Ishikawa (cell line): ENCODE data around the gene GALNT5.

Experiments
- CEBPB ChIP-seq: IDR thresholded peaks from 2 replicates; pipeline ENCODE4 v1.6.1; 2012
- CREB1 ChIP-seq: IDR thresholded peaks from 2 replicates; pipeline ENCODE4 v1.6.1; 2012; ENCODE audit warnings: low read depth
- EGR1 ChIP-seq: IDR thresholded peaks from 2 replicates; pipeline ENCODE4 v1.6.1; 2012
- EP300 ChIP-seq: IDR thresholded peaks from 2 replicates; pipeline ENCODE4 v1.6.1; 2012; ENCODE audit warnings: borderline replicate concordance
- FOXM1 ChIP-seq: IDR thresholded peaks from 2 replicates; pipeline ENCODE4 v1.6.1; 2012; ENCODE audit warnings: low read depth, borderline replicate concordance
- NFIC ChIP-seq: IDR thresholded peaks from 2 replicates; pipeline ENCODE4 v1.6.1; 2012
- RAD21 ChIP-seq: IDR thresholded peaks from 2 replicates; pipeline ENCODE4 v1.6.1; 2012; ENCODE audit warnings: low read depth
- TAF1 ChIP-seq: IDR thresholded peaks from 2 replicates; pipeline ENCODE4 v1.6.1; 2012; ENCODE audit warnings: low read depth, mild to moderate bottlenecking
- TCF12 ChIP-seq: IDR thresholded peaks from 2 replicates; pipeline ENCODE4 v1.6.1; 2012; ENCODE audit warnings: low read depth
- TEAD4 ChIP-seq: IDR thresholded peaks from 2 replicates; pipeline ENCODE4 v1.6.1; 2012
- YY1 ChIP-seq: IDR thresholded peaks from 2 replicates; pipeline ENCODE4 v1.6.1; 2012; ENCODE audit warnings: low read depth
- ZBTB7A ChIP-seq: IDR thresholded peaks from 2 replicates; pipeline ENCODE4 v1.6.1; 2012; ENCODE audit warnings: low read depth
- TF ChIP-seq, protein P1 (sequence below): IDR thresholded peaks from 2 replicates; pipeline ENCODE4 v1.6.1; 2012
- TF ChIP-seq, protein P2 (sequence below): IDR thresholded peaks from 2 replicates; pipeline ENCODE4 v1.6.1; 2012; ENCODE audit warnings: low read depth, mild to moderate bottlenecking
- TF ChIP-seq, protein P3 (sequence below): IDR thresholded peaks from 2 replicates; pipeline ENCODE4 v1.6.1; 2012

The GALNT5 gene

DNA sequence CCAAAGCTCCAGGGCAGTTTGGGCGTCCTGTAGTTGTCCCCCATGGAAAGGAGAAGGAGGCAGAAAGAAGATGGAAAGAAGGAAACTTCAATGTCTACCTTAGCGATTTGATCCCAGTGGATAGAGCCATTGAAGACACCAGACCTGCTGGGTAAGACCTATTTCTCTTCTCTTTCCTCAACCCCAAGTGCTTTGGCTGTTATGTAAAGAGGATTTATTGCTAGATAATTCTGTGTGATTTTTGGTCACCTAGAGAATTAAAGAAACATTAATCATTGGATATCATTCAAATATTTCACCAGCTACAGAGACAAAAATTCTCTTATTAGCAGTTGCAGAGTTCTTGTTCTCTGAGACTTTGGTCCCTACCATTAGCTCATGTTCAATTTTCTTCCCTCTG is 1.9 kb downstream of the GALNT5 start:
- TF ChIP-seq NFIC = no peak
- TF ChIP-seq, protein P1, sequence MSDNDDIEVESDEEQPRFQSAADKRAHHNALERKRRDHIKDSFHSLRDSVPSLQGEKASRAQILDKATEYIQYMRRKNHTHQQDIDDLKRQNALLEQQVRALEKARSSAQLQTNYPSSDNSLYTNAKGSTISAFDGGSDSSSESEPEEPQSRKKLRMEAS = no peak
- TF ChIP-seq FOXM1 = no peak
- TF ChIP-seq TEAD4 = no peak
- TF ChIP-seq, protein P2, sequence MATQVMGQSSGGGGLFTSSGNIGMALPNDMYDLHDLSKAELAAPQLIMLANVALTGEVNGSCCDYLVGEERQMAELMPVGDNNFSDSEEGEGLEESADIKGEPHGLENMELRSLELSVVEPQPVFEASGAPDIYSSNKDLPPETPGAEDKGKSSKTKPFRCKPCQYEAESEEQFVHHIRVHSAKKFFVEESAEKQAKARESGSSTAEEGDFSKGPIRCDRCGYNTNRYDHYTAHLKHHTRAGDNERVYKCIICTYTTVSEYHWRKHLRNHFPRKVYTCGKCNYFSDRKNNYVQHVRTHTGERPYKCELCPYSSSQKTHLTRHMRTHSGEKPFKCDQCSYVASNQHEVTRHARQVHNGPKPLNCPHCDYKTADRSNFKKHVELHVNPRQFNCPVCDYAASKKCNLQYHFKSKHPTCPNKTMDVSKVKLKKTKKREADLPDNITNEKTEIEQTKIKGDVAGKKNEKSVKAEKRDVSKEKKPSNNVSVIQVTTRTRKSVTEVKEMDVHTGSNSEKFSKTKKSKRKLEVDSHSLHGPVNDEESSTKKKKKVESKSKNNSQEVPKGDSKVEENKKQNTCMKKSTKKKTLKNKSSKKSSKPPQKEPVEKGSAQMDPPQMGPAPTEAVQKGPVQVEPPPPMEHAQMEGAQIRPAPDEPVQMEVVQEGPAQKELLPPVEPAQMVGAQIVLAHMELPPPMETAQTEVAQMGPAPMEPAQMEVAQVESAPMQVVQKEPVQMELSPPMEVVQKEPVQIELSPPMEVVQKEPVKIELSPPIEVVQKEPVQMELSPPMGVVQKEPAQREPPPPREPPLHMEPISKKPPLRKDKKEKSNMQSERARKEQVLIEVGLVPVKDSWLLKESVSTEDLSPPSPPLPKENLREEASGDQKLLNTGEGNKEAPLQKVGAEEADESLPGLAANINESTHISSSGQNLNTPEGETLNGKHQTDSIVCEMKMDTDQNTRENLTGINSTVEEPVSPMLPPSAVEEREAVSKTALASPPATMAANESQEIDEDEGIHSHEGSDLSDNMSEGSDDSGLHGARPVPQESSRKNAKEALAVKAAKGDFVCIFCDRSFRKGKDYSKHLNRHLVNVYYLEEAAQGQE = no peak
- no peak for TF ChIP-seq EP300
- TF ChIP-seq YY1 = no peak
- TF ChIP-seq TCF12 = no peak
- TF ChIP-seq ZBTB7A = no peak
- no peak for TF ChIP-seq EGR1
- TF ChIP-seq CREB1 = no peak
- no peak for TF ChIP-seq TAF1
- no peak for TF ChIP-seq CEBPB
- no peak for TF ChIP-seq RAD21
- TF ChIP-seq, protein P3, sequence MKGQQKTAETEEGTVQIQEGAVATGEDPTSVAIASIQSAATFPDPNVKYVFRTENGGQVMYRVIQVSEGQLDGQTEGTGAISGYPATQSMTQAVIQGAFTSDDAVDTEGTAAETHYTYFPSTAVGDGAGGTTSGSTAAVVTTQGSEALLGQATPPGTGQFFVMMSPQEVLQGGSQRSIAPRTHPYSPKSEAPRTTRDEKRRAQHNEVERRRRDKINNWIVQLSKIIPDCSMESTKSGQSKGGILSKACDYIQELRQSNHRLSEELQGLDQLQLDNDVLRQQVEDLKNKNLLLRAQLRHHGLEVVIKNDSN = no peak

DNA sequence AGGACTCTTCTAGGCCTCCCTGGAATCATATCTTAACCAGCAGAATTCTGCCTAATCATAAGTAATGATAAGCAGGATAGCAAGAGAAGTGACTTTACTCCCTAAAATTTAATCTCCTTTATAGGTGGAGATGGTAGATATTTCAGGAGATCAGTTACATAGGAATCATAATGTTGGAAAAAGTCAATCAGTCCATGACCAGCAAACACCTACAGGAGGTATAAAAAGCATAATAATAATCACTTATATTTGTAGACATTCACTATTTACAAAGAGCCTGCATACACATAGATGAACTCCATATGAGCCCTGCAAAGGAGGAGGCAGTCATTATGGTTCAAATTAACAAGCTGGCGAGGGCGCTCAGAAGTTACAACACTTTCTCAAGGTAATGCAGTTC is 2.5 kb downstream of the GALNT5 start:
- no peak for TF ChIP-seq NFIC
- no peak for TF ChIP-seq CEBPB
- no peak for TF ChIP-seq EGR1
- no peak for TF ChIP-seq CREB1
- TF ChIP-seq, protein P3 = no peak
- TF ChIP-seq, protein P2 = no peak
- no peak for TF ChIP-seq TEAD4
- TF ChIP-seq, protein P1 = no peak
- no peak for TF ChIP-seq ZBTB7A

DNA sequence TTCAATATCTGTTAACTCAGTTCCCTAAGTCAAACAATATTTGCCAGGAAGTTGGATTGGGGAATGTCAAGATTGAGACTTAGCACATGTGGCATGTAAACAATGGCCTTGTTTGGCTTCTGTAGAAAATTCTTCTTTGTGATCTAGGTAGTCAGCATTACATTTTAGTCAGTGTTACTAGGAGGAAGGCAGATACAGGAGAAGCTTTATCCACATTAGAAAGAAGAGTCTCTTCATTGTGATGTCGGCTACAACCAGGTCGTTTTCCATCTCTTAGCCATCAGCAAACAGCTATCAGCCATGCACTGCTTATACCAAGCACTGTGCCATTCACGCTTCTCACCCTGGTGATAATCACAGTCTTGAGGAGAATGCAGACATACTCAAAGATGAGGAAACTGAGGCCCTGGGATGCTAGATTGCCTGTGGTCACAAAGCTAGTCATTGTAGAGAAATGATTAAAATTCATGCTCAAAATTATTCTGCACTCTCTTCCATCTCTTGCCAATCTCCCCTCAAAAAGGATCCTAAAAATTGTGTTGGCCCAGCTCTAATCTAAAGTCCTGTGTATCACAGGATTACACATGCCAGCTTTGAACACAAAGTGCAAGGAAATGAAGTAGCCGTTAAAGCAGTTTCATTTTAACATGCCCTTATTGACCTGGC is 3.2 kb downstream of the GALNT5 start:
- TF ChIP-seq ZBTB7A (no peak), EGR1 (no peak), CREB1 (no peak), RAD21 (no peak), FOXM1 (no peak), NFIC (no peak), TAF1 (no peak), TEAD4 (no peak), EP300 (no peak), YY1 (no peak), TCF12 (no peak), CEBPB (no peak)
- TF ChIP-seq, protein P3 = no peak
- TF ChIP-seq, protein P2 = no peak
- TF ChIP-seq, protein P1 = no peak

DNA sequence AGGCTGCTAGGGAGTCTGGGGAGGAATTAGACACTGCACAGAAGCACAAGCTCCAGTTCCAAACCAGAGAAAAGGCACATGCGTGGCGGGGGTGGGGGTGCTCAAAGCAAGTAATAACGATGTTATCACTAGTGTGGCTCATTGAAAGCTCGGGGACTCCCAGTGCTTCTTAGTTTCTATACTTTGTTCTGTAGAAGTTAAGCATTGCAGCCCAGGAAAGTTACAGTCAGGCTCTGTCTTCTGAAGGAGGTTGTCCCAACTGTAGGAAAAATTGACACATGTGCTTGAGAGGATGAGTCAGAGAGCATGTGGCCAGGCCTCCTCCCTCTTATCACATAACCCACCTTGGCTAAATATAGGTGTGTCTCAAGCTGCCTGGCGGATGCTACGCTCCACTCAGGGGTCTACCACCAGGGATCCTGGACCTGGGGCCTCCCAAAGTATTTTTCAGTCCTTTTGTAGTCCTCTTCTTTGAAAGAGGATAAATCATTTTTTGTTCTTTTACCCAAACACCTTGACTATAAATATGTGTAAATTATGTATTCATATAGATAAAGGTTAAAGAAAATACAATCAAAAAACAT is 3.8 kb downstream of the GALNT5 start:
- TF ChIP-seq, protein P1 = no peak
- TF ChIP-seq EP300 (no peak), YY1 (no peak), CREB1 (no peak), EGR1 (no peak), CEBPB (no peak), FOXM1 (no peak), ZBTB7A (no peak), TCF12 (no peak), TEAD4 (no peak), NFIC (no peak), RAD21 (no peak)
- TF ChIP-seq, protein P2 = no peak
